Measurements from ENCODE around the gene ZNF829.

DNA sequence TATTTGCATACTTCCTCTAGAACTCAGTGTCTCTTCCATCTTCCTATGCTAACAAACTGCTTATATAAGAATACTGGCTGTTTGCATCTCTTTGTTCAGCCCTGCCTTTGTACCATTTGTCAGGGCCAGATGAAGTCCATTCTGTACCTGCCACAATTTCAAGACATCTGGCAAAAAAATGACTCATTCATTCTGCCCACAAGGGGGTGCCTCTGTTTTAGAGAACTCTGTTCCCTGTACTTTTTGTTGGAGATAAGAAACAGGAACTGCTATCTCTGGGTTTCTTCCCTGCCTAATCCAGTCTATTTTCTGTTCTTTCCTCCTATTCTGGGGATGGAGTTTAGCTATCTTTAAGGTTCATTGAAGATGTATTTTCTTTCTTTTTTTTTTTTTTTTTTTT lies 23.1 kb upstream of the ZNF829 start:
- TF ChIP-seq, protein P1, sequence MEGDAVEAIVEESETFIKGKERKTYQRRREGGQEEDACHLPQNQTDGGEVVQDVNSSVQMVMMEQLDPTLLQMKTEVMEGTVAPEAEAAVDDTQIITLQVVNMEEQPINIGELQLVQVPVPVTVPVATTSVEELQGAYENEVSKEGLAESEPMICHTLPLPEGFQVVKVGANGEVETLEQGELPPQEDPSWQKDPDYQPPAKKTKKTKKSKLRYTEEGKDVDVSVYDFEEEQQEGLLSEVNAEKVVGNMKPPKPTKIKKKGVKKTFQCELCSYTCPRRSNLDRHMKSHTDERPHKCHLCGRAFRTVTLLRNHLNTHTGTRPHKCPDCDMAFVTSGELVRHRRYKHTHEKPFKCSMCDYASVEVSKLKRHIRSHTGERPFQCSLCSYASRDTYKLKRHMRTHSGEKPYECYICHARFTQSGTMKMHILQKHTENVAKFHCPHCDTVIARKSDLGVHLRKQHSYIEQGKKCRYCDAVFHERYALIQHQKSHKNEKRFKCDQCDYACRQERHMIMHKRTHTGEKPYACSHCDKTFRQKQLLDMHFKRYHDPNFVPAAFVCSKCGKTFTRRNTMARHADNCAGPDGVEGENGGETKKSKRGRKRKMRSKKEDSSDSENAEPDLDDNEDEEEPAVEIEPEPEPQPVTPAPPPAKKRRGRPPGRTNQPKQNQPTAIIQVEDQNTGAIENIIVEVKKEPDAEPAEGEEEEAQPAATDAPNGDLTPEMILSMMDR (IDR thresholded peaks at IDR 0.05): no peak
- TF ChIP-seq EP300 (IDR thresholded peaks at IDR 0.05): no peak
